Measurements from ENCODE around the gene TMEM132D.
A peak's percentile ranks its signal among the peaks of the same experiment; 100 is the strongest.
"Not testable (repeated sequence)": the region's sequence is repeated elsewhere in the genome, so short reads cannot be mapped to it uniquely, and the experiment has no call there.

Gene TMEM132D

DNA sequence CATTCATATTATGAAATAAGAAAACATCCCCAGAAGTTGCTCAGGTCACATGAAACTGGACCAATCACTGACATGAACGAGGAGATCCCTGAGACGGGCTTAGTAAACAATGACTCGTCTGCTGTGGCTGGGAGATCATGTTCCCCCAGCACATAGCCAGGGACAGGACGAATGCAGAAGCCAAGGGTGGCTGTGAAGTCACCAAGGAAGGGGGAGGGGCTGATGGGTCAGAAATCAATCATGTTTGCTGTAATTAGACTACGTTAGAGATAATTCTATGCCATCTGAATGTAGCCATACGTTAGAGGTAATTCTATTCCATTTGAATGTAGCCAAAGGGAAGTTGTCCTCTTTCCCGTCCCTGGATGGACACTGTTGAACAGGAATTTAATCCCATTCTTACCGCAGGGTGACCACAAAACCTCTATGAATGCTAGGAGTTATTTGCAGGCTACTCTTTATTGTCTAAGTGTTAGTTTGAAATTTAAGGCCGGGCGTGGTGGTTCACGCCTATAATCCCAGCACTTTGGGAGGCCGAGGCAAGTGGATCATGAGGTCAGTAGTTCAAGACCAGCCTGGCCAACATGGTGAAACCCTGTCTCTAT lies 332.9 kb downstream of the TMEM132D start:
- no peak for DNase-seq

DNA sequence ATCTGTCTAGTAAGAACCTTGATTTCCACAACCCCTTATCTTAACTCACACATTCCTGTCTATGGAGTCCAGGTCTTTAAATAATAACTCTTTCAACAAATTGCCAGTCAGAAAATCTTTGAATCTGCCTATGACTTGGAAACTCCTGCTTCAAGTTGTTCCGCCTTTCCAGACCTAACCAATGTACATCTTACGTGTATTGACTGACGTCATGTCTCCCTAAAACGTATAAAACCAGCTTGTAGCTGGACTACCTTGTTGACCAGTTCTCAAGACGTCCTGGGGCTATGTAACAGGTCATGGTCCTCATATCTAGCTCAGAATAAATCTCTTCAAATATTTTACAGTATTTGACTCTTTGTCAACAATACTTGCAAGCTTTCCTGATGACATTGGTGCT lies 337.0 kb downstream of the TMEM132D start:
- DNase-seq = no peak

DNA sequence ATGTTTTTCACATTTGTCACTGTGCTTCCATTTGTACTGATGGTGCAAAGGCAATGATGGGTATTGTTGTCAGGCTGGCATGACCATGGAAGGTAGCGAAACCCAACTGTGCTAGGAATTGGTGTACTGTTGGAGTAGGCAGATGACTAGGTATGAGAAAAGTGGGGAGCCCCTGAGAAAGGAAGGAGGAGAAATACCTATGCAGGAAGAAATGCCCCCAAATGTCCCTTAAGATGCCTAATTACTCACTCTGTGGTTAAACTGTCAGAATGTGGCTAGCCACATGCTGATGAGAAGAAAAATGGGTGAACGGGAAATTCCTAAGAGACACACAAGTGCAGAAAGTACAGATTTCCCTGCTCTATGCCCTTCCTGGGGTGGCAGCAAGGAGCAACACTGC lies 339.1 kb downstream of the TMEM132D start:
- DNase-seq = no peak

DNA sequence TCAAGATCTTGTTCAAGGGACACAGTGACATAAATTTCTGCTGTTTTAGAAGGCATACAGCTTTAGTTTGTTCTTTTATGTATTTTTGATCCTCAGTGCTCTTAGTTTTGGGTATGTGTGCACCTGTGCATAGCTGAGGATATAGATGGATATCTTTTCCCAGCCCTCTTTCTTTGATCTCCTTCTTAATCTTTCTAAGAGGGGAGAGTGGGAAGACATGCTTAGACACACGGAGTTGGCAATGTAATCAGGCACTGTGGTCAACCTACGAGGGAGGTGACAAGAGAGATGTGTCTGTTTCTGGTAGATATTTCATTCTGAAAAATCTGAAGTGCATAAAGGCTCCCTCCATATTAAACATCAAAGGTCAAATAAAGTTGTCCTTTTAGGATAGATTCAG lies 340.6 kb downstream of the TMEM132D start:
- DNase-seq = no peak

DNA sequence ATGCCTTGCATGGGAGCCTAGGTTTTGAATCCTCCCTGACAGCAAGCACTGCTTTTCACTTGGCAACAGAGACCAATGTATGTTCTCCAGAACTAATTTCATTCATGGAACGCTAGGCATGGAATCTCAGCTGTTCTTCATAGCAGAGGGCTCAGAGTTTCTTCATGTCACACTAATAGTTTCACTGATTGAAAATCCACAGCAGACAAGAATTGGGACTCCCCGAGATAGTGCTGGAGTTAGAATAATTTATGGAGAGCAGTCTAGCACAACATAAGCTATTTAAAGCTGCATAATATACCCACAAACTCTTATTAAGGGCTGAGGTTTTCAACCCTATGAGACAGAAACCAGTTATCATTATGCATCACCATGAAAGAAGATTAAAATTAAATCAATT lies 342.5 kb downstream of the TMEM132D start:
- no peak for DNase-seq

DNA sequence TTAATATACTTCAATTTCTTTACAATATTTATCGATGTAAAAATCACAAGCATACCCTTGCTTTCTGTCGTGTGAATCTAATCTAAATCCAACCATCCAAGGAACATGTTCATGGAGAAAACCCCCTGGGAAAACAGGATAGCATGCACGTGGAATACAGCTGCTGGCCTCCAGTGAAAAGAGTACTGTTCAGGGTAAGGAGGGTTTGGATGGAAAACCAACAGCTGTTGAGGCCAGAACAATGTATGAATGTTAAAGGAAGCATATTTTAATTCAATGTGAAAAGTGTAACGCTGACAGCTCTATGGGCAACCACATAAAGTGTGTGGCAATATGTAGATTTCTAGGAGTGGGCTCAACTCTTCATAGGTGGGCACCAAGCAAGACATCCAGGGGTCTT lies 344.0 kb downstream of the TMEM132D start:
- DNase-seq = no peak

DNA sequence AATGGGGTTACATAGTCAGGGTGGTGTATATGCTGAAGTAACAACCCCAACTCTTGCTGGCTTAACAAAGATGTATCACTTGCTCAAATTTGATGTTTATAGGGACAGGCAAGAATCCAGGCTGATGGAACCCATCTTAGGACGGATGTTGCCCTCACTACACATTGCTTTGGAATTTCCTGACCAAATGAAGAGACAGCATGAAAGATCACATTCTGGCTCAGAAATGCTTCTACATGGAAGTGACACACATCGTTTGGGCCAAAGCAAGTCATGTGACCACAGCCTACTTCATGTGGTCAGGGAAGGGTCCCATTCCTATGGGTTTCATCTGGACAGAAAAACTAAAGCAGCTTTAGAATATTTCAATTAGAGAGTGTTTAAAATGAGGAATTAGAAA lies 345.8 kb downstream of the TMEM132D start:
- no peak for DNase-seq

DNA sequence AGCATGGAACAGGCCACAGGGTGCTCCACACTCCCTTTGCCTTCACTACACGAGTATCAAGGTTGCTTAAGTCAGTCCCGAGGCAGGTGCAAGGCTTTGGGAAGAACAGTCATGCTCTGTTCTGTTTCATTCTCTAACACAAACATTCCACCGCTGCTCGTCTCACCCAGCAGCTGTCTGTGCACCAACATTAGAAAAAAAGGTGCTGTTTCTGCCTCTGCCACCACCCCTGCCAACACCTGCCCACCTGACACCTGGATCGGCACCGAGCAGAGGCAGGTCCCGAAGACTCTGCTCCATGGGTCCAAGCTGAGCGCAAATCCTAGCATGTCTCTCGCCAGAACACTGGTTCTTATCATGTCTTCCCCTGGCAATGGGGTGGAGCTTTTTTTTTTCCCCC lies 347.7 kb downstream of the TMEM132D start:
- DNase-seq = no peak

DNA sequence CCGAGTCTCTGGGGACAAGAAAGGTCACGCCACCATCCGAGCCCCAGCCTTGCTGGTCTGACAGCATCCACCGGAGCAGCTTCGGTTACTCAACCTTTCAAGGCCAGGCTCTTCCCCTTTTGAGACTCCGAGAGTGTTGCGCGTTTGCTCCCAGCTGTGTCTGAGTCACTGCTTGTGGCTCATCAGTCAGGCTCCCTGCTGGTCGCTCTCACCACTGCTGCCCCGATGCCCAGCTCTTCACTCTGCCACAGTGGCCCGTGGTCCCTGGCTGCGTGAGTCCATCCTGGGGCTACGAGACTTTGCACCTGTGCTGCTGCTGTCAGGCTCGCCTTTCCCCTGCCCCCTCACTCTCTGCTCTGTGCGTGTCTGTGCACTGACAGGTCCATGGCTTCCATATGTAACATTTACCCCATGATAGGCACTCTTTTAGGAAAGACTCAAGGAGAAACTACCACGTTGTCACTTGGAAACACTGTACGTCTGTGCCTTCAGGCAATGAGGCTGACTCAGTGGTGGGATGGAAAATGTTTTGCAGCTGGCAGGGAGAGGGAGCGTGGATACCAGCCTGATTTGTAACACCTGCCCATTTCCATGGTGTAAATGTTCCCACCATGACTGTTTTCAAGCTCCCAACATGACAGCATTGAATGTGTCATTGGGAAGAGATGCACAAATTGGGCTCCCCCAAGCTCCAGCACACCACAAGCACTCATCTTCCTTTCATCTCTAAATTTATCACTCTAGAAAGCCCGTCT lies 350.7 kb downstream of the TMEM132D start:
- DNase-seq = no peak

DNA sequence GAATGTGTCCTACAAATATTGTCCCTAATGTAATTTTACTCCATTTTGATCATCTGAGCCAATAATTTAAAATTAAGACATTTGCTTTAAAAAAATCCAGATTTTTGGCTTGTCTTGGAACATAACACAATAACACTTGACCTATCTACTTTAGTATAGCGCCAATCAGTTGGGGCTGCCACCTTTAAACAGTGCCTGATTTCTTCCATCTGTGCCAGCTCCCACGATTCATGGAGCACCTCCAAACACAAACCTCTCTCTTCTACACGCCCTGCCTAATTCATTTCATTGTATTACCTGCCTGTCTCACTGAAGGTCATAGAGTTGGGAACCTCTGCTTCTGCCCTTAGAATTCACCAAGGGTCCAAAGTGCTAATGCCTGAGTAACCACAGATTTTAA lies 352.4 kb downstream of the TMEM132D start:
- DNase-seq = no peak

DNA sequence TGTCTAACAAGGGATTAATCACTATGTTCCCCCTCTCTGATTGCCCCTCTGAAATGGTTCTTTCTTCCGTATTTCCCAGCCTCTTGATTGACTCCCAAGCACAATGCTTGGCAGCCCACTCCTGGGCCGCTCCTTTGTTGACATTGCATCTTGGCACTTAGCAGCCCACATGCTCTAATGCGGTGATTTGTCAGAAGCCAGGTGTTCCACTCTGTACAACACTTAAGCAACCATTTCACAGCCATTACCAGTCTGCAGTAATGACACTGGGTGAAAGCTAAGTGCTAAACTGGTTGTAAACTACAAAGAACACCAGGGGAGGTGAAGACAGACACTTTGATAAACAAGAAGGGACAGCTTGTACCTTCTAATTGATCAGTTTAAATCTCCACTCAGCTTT lies 353.5 kb downstream of the TMEM132D start:
- peak; percentile 86 for DNase-seq

DNA sequence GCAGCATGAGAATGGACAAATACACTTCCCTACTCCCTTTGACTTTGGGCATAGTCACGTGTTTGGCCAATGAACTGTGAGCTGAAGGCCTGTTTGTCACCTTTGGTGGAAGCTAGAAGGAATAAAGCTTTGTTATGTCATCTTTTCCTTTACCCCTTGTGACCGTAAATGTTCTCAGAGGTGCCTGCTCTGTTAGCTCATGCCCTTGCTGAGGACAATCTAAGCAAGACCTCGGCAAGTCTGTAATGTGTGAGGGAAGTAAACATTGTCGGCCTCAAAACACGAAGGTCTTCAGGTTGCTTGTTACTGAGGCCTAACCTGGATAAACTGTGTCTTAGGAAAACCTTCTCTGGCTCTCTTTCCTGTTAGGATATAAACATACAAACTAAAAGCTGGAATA lies 354.2 kb downstream of the TMEM132D start:
- DNase-seq = no peak

DNA sequence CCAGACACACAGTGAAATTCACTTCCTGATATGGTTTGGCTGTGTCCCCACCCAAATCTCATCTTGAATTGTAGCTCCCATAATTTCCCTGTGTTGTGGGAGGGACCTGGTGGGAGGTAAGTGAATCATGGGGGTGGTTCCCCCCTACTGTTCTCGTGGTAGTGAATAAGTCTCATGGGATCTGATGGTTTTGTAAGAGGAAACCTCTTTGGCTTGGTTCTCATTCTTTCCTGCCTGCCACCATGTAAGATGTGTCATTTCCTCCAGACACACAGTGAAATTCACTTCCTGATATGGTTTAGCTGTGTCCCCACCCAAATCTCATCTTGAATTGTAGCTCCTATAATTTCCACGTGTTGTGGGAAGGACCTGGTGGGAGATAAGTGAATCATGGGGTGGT lies 354.8 kb downstream of the TMEM132D start:
- not testable (repeated sequence) for DNase-seq

DNA sequence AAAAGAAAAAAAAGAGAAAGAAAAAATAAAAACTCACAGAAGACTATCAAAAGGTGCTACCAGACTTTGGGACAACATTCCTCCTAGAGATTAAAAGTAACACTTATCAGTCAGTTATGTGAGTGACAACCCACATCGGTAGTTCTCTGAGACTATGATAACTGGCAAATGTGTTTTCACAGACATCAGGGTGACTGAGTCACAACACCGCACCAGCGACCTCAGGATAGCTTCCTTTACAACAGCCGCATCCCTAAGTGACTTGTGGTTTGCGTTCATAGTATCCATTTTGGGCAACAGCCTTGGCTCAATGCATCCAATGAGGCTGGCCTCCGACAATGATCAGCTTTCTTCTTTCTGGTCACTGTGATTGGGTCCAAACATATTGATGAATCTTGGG lies 359.1 kb downstream of the TMEM132D start:
- DNase-seq = no peak

DNA sequence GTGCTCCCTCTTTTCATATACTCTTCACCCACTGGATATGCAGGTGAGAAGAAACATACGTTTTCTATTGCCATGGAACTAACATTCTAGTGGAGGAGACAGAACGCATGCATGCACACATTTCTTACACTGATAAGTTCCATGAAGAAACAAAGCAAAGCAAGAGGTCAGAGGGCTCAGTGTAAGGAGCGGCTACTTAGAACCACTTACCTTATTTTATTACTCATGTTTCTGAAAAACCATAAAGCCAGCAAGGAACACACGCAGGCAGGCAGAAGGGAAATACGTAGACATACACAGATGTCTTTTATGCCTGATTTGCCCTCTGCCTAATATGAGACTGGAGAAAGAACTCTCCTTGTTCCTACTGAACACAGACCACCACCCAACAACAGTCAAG lies 362.9 kb downstream of the TMEM132D start:
- no peak for DNase-seq

DNA sequence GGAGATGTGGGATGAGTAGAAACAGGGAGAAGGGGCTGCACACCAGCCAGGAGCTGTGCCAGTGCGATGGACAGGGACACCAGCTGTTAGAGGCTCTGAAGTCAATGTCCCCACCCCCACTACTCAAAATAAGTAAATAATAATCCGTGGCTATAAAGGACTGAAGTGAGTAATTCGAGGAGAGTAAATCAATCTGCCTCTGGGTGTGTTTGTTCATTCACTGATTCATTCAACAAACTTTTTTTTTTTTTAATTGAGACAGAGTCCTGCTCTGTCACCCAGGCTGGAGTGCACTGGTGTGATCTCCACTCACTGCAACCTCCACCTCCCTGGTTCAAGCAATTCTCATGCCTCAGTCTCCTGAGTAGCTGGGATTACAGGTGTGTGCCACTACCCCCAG lies 363.6 kb downstream of the TMEM132D start:
- peak; percentile 38 for DNase-seq

DNA sequence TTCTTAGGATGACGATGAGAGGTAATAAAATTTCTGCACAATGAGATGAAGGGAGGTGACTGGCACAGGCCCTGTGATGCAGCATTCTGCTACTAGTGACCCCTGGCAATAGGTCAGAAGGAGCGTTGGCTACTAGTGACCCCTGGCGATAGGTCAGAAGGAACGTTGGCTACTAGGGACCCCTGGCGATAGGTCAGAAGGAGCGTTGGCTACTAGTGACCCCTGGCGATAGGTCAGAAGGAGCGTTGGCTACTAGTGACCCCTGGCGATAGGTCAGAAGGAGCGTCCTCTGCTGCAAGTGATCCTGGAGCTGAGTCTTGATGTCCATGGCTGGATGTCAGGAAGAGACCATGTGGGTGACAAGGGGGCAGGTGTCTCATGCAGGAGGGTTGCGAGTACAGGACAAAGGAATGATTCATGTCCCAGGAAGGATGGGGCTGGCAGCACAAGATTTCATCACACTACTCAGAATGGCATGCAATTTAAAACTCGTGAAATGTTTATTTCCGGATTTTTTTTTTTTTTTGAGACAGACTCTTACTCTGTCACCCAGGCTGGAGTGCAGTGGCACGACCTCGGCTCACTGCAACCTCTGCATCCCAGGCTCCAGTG lies 365.0 kb downstream of the TMEM132D start:
- DNase-seq = not testable (repeated sequence)

DNA sequence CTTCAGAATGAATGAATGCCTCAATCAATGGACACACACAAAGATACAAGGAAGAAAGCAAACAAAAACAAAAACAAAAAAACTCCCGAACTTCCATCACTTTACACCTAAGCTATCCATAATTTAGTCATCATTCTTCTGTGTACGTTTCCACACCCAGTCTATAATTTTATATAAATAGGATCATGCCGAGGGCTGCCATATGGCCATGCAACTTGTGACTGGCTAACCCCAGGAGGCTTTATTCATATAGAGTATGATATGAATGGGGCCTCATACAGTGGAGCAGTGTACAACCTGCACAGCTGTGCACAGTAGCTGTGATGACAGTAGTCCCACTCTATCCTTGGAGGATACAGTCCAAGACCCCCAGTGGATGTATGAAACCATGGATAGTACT lies 365.7 kb downstream of the TMEM132D start:
- no peak for DNase-seq

DNA sequence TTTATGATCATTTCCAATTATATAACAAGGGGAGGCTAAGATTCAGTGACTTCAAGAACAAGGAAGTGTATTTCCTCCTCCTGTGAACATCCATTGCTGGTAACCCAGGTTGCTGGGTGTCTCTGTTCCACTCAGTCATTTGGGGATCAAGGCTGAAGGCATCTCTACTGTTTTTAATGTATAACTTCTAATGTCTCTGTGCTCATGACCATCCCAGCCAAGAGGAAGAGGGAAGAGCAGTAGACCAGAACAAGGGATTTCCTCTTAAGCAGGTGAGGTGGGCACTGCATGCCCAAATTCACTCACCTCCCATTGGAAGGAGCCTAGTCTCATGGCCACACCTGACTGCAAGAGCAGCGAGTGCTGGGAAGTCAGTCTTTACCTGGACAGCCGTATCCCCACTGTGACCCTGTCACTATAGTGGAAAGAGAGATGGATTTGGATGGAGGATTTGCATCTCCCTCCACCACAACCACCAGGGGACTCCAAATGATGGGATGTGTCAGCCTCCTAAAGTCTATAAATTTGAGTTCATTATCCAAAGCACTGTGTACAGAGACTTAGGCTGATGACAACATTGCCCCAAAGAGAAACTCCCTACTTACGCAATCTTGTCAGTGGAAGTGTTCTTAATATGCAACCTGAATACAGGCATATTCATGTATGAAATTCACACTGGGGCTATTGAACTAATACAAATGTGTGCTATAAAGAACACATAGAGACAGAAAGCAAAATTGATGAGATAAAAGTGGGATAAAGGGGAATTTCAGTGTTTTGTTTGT lies 368.7 kb downstream of the TMEM132D start:
- DNase-seq = no peak

DNA sequence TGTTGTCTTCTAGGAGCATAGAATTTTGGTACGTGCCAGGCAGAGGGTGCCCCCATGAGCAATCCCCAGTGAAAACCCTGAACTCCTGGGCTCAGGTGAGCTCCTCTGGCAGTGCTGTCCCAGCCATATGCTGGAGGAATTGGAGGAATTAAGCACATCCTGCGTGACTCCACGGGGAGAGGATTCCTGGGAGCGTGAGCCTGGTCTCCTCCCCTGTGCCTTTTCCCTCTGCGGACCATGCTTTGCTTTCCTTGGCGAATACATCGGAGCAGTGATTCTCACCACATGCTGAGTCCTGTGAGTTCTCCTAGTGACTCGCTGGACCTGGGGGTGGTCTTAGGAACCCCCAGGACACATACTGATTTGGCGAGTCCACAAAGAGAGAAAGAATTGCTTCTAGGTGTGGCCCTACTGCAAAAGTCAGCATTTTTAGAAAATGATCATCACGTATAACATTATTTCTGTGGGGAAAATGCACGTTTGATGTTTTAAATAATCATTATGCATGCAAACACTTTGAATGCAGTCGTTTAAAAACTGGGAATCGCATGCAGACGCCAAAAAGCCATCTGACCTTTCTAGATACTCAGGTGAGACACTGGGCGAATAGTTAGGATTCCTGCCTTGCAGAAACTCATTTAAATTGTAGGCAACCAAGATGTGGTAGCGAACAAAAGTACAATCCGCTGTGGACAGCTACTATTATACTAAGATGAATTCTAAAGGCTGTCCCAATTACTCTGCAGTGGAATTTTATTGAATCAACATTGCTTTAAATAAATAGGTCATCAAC lies 370.9 kb downstream of the TMEM132D start:
- no peak for DNase-seq

DNA sequence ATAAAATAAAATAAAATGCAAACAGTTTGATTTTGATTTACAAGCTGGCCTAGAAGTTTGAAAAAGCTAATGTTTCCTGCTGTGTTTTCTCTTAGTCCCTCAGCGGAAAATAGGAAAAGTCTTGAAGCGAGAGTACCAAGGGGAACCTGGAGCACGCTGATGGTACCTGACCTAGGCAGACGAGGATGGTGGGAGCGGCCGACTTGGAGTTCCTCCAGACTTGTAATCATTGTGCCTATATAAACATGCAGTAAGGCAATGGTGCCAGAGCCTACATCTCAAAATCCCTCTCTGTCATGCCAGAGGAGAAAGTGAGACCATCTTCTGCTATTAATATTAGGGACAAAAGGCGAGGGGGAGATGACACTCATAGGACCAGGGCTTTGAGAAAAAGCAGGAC lies 371.7 kb downstream of the TMEM132D start:
- no peak for DNase-seq

DNA sequence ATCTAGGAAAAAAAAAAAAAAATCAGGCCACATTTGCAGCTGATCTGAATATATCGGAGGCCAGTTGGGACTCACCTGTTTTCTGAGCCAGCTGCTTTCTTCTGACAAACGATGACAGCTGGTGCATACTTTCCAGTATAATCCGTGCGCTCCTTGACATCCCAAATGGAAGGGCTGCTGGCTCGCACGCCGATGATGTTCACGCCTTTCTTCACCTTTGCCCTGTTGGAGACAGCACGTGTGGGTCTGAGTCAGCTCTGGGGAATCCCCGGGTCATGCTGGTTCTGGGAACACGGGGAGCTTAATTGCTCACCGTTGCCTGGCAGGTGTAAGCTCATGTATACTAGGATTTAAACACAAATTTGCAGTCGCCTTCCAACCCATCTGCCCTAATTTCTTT lies 372.8 kb downstream of the TMEM132D start:
- peak; percentile 87 for DNase-seq

DNA sequence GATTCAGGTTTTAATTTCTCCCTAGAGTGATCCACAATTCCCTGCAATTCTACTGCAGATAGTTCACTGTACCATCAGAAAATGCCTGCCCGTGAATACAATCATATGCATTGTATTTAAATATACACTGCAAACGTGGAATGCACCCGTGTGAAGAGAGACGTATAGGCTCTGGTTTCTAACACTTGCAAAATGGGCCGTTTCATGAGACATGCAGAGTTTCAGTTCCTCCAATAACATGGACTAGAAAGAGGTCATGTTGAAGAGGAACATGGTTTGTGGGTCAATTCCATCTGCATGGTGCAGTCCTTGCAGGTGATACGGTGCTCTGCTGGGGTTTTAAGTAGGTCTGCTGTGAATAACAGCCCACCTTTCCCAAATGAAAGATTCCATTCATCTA lies 373.3 kb downstream of the TMEM132D start:
- peak; percentile 53 for DNase-seq

Data from NCI-H146 (cell line).